Suprapubic skin (tissue), 4 donors: ENCODE results near the gene PHF12. TPM values are rescaled to one million over a fixed set of nuclear protein-coding genes. Genes with fewer than 3 reads are reported as not detected.

Experiments used
- DNase-seq, 2 donors: peaks; one replicate each; pipeline ENCODE4 v3.0.0-alpha.2; 2019; ENCODE audit warnings: low spot score in 2 of 2
- H3K27ac ChIP-seq: fragments of 200-600 bp; sonication (generic); one replicate; pipeline ENCODE4 v1.5.1; 2019
- H3K27me3 ChIP-seq: fragments of 200-600 bp; sonication (generic); one replicate; pipeline ENCODE4 v1.5.1; 2019
- H3K36me3 ChIP-seq: fragments of 200-600 bp; sonication (generic); one replicate; pipeline ENCODE4 v1.5.1; 2019
- H3K4me1 ChIP-seq: fragments of 200-600 bp; sonication (generic); one replicate; pipeline ENCODE4 v1.5.1; 2019
- H3K4me3 ChIP-seq: fragments of 200-600 bp; sonication (generic); one replicate; pipeline ENCODE4 v1.5.1; 2019; ENCODE audit warnings: mild to moderate bottlenecking
- H3K9me3 ChIP-seq: fragments of 200-600 bp; sonication (generic); one replicate; pipeline ENCODE4 v1.5.1; 2019
- CTCF ChIP-seq, 2 donors: fragments of 200-600 bp in 1 of 2; fragments of 450-650 bp in 1 of 2; sonication (generic) in 1 of 2; IDR thresholded peaks; one replicate each; pipeline ENCODE4 v1.5.1; 2016 to 2019; ENCODE audit warnings: antibody characterized with exemption in 2 of 2, mild to moderate bottlenecking in 1 of 2, moderate library complexity in 1 of 2
- EP300 ChIP-seq: sonication (generic); formaldehyde crosslinking; IDR thresholded peaks from one replicate; pipeline ENCODE4 v1.6.1; 2017; ENCODE audit warnings: antibody characterized with exemption
- POLR2A ChIP-seq, 2 donors: fragments of 450-650 bp; IDR thresholded peaks; one replicate each; pipeline ENCODE4 v1.6.1; 2017; ENCODE audit warnings: antibody characterized with exemption in 2 of 2, mild to moderate bottlenecking in 2 of 2, moderate library complexity in 2 of 2
- POLR2AphosphoS5 ChIP-seq, 3 donors: sonication (generic); formaldehyde crosslinking; IDR thresholded peaks; one replicate each; pipeline ENCODE4 v1.6.1; 2017; ENCODE audit warnings: antibody characterized with exemption in 3 of 3
- WGBS: methylation state at CpG from one replicate; pipeline ENCODE4 v1.1.5; 2018; 5-methylcytosine and 5-hydroxymethylcytosine counted together
- total RNA-seq, 4 donors: library from RNA; depleted of rRNA; stranded (reverse); fragments of >200 nt; gene quantifications; one replicate each; pipeline ENCODE4 v1.1.0, GENCODE V29; 2016

Gene PHF12
- total RNA-seq, 4 donors from 2014 or later: 24.4 to 80.9 (median 35.4) TPM

- TF ChIP-seq POLR2AphosphoS5 (IDR thresholded peaks at IDR 0.05) (no peak), EP300 (no peak), CTCF (IDR thresholded peaks at IDR 0.05) (no peak), POLR2A (IDR thresholded peaks at IDR 0.05) (no peak)
- Histone ChIP-seq H3K9me3 (no peaks in the 10 kb centered on the region), H3K36me3 (peaks cover 36% of the 10 kb centered on the region), H3K4me1 (no peaks in the 10 kb centered on the region), H3K27ac (no peak overlapping the region), H3K27me3 (no peaks in the 10 kb centered on the region), H3K4me3 (no peak overlapping the region)
- 77% methylated on average over 2 of the region's 2 CpGs for WGBS
- no peak for DNase-seq
These were observed 25.0 kb downstream of the PHF12 start for GRCh38 chr17:28926366-28926765.

- no peaks in the 10 kb centered on the region for H3K4me1 ChIP-seq
- DNase-seq: no peak
- peaks cover 40% of the 10 kb centered on the region for H3K36me3 ChIP-seq
- WGBS: 25% methylated on average over 2 of the region's 2 CpGs
- H3K9me3 ChIP-seq: no peaks in the 10 kb centered on the region
- no peak overlapping the region for H3K27ac ChIP-seq
- no peaks in the 10 kb centered on the region for H3K27me3 ChIP-seq
- H3K4me3 ChIP-seq: no peak overlapping the region
- TF ChIP-seq CTCF (IDR thresholded peaks at IDR 0.05) (no peak), POLR2A (IDR thresholded peaks at IDR 0.05) (no peak), EP300 (no peak), POLR2AphosphoS5 (IDR thresholded peaks at IDR 0.05) (no peak)
These were observed 25.4 kb downstream of the PHF12 start for GRCh38 chr17:28925912-28926365.

- H3K9me3 ChIP-seq: no peaks in the 10 kb centered on the region
- peaks cover 96% of the 10 kb centered on the region for H3K36me3 ChIP-seq
- no peak for TF ChIP-seq POLR2AphosphoS5 (IDR thresholded peaks at IDR 0.05)
- TF ChIP-seq EP300: no peak
- no peak for TF ChIP-seq CTCF (IDR thresholded peaks at IDR 0.05)
- no peak for TF ChIP-seq POLR2A (IDR thresholded peaks at IDR 0.05)
- no peak for DNase-seq
- H3K4me1 ChIP-seq: peaks cover 8% of the 10 kb centered on the region
- no peak overlapping the region for H3K4me3 ChIP-seq
- H3K27me3 ChIP-seq: no peaks in the 10 kb centered on the region
- no peak overlapping the region for H3K27ac ChIP-seq
These were observed 31.1 kb downstream of the PHF12 start for GRCh38 chr17:28920201-28920600.

- WGBS: 80% methylated on average over 2 of the region's 2 CpGs
- Histone ChIP-seq H3K4me3 (no peak overlapping the region), H3K4me1 (peaks cover 8% of the 10 kb centered on the region), H3K9me3 (no peaks in the 10 kb centered on the region), H3K36me3 (peaks cover 97% of the 10 kb centered on the region), H3K27ac (no peak overlapping the region), H3K27me3 (no peaks in the 10 kb centered on the region)
- TF ChIP-seq POLR2A (IDR thresholded peaks at IDR 0.05) (no peak), POLR2AphosphoS5 (IDR thresholded peaks at IDR 0.05) (no peak)
- DNase-seq: no peak
These were observed 33.0 kb downstream of the PHF12 start for GRCh38 chr17:28918295-28918694.

GRCh38 chr17:28917465-28917864, 33.9 kb downstream of the PHF12 start:
- Histone ChIP-seq H3K4me1 (peaks cover 8% of the 10 kb centered on the region), H3K9me3 (no peaks in the 10 kb centered on the region), H3K36me3 (peaks cover 97% of the 10 kb centered on the region), H3K27ac (no peak overlapping the region), H3K4me3 (no peak overlapping the region), H3K27me3 (no peaks in the 10 kb centered on the region)
- WGBS: 65% methylated on average over 5 of the region's 5 CpGs
- no peak for TF ChIP-seq POLR2AphosphoS5 (IDR thresholded peaks at IDR 0.05)
- TF ChIP-seq EP300: no peak
- DNase-seq: no peak

GRCh38 chr17:28917029-28917428, 34.3 kb downstream of the PHF12 start:
- TF ChIP-seq CTCF (IDR thresholded peaks at IDR 0.05) (no peak), EP300 (no peak), POLR2AphosphoS5 (IDR thresholded peaks at IDR 0.05) (no peak)
- 64% methylated on average over 12 of the region's 12 CpGs for WGBS
- peaks cover 8% of the 10 kb centered on the region for H3K4me1 ChIP-seq
- no peak overlapping the region for H3K4me3 ChIP-seq
- H3K9me3 ChIP-seq: no peaks in the 10 kb centered on the region
- H3K27me3 ChIP-seq: no peaks in the 10 kb centered on the region
- DNase-seq: no peak
- H3K27ac ChIP-seq: no peak overlapping the region
- H3K36me3 ChIP-seq: peaks cover 97% of the 10 kb centered on the region
